Measurements from ENCODE around the gene C16orf90. TPM values are rescaled to one million over a fixed set of nuclear protein-coding genes. Genes with fewer than 3 reads are reported as not detected.

C16orf90 gene
- total RNA-seq, 6 experiments from 2014 or later = not detected

- no peaks in the 10 kb centered on the region for H3K27me3 ChIP-seq
- peaks cover 0 to 5% (median 0%) of the 10 kb centered on the region in 4 donors for H3K4me1 ChIP-seq
- no peak for TF ChIP-seq CTCF (IDR thresholded peaks at IDR 0.05)
- TF ChIP-seq POLR2A (IDR thresholded peaks at IDR 0.05) = no peak
- intact Hi-C loops (cut with DNase I) = no loop called here
- WGBS (ENCODE audit: insufficient coverage, low coverage, low lambda C conversion rate, missing lambda C conversion rate) = 73% methylated on average over 8 of the region's 10 CpGs
- no peaks in the 10 kb centered on the region for H3K9me3 ChIP-seq
- no peak for DNase-seq
- H3K4me3 ChIP-seq = no peak overlapping the region
- no peak for ATAC-seq
- no peak overlapping the region for H3K27ac ChIP-seq
- no peaks in the 10 kb centered on the region for H3K36me3 ChIP-seq
Measured at GRCh38 chr16:3472878-3473595, 22.3 kb downstream of the C16orf90 start.

- DNase-seq = no peak
- Histone ChIP-seq H3K27ac (no peak overlapping the region), H3K4me1 (peaks cover 0 to 13% (median under 1%) of the 10 kb centered on the region in 4 donors), H3K27me3 (no peaks in the 10 kb centered on the region), H3K9me3 (no peaks in the 10 kb centered on the region), H3K36me3 (no peaks in the 10 kb centered on the region), H3K4me3 (no peak overlapping the region)
- TF ChIP-seq CTCF (IDR thresholded peaks at IDR 0.05) (no peak), POLR2A (IDR thresholded peaks at IDR 0.05) (no peak)
- ATAC-seq = no peak
- intact Hi-C loops (cut with DNase I) = no loop called here
- 82% methylated on average over 9 of the region's 20 CpGs for WGBS (ENCODE audit: insufficient coverage, low coverage, low lambda C conversion rate, missing lambda C conversion rate)
Measured at GRCh38 chr16:3471518-3472176, 23.6 kb downstream of the C16orf90 start.

GRCh38 chr16:3470723-3471122 lies 24.6 kb downstream of the C16orf90 start:
- ATAC-seq (no peak), DNase-seq (no peak)
- Histone ChIP-seq H3K4me1 (peaks cover 0 to 17% (median 3%) of the 10 kb centered on the region in 4 donors), H3K4me3 (no peak overlapping the region), H3K27me3 (no peaks in the 10 kb centered on the region), H3K9me3 (no peaks in the 10 kb centered on the region), H3K36me3 (peaks cover 0 to 7% (median 0%) of the 10 kb centered on the region in 4 donors), H3K27ac (no peak overlapping the region)
- intact Hi-C loops (cut with DNase I) = no loop called here
- WGBS (ENCODE audit: insufficient coverage, low coverage, low lambda C conversion rate, missing lambda C conversion rate) = 84% methylated on average over 7 of the region's 9 CpGs
- no peak for TF ChIP-seq CTCF (IDR thresholded peaks at IDR 0.05)
- TF ChIP-seq POLR2A (IDR thresholded peaks at IDR 0.05) = no peak

- no peak for DNase-seq
- H3K36me3 ChIP-seq = peaks cover 0 to 8% (median 0%) of the 10 kb centered on the region in 4 donors
Measured at GRCh38 chr16:3469736-3470135, 25.6 kb downstream of the C16orf90 start.

More at GRCh38 chr16:3469736-3470135, 25.6 kb downstream of the C16orf90 start:
- WGBS (ENCODE audit: insufficient coverage, low coverage, low lambda C conversion rate, missing lambda C conversion rate) = 100% methylated on average over 1 of the region's 7 CpGs
- Histone ChIP-seq H3K27me3 (no peaks in the 10 kb centered on the region), H3K4me1 (peaks cover 0 to 26% (median 3%) of the 10 kb centered on the region in 4 donors), H3K4me3 (no peak overlapping the region), H3K9me3 (no peaks in the 10 kb centered on the region), H3K27ac (no peak overlapping the region)
- ATAC-seq = no peak
- intact Hi-C loops (cut with DNase I) = no loop called here
- TF ChIP-seq CTCF (IDR thresholded peaks at IDR 0.05) (no peak), POLR2A (IDR thresholded peaks at IDR 0.05) (no peak)

Data from right lobe of liver (tissue), 6 donors.